HUES6 (cell line): ENCODE data around the gene DOCK11.
A peak's percentile ranks its signal among the peaks of the same experiment; 100 is the strongest.
"Not testable (repeated sequence)": the region's sequence is repeated elsewhere in the genome, so short reads cannot be mapped to it uniquely, and the experiment has no call there.

Experiments used
- H3K27ac ChIP-seq: 2 replicates; pipeline ENCODE4 v1.7.0; 2013; ENCODE audit warnings: low read depth, mild to moderate bottlenecking, low read length, inconsistent platforms
- H3K27me3 ChIP-seq: 2 replicates; pipeline ENCODE4 v1.6.1; 2013; ENCODE audit warnings: low read length; ENCODE audit not compliant: control insufficient read depth, insufficient read depth
- H3K36me3 ChIP-seq: 2 replicates; pipeline ENCODE4 v1.6.1; 2013; ENCODE audit warnings: low read length; ENCODE audit not compliant: control insufficient read depth, insufficient read depth
- H3K4me1 ChIP-seq: 2 replicates; pipeline ENCODE4 v1.6.1; 2013; ENCODE audit warnings: low read length; ENCODE audit not compliant: control insufficient read depth, insufficient read depth
- H3K4me3 ChIP-seq: 2 replicates; pipeline ENCODE4 v1.5.1; 2013; ENCODE audit warnings: low read depth, low read length
- H3K9ac ChIP-seq: one replicate; pipeline ENCODE4 v1.6.1; 2013; ENCODE audit warnings: mild to moderate bottlenecking, low read length
- H3K9me3 ChIP-seq: 2 replicates; pipeline ENCODE4 v1.6.1; 2013; ENCODE audit warnings: low read depth, low read length; ENCODE audit not compliant: control insufficient read depth, insufficient read depth

DOCK11 gene

DNA sequence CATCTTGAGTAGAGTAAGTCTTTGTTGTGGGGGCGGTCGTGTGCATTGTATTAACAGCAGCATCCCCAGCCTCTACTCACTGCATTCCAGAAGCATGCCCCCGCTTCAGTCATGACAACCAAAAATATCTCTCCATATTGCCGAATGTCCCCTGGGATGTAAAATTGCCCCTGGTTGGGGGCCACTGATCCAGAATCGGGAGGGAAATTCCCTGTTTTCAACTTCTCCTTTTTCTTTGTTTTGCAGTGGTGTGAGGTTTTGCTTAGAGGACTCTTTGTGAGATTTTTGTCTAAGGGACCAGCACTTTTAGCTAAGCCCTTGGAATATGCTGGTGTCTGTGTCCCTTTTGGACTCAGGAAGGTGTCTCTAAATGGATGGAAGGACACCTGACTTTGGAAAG is 228.8 kb downstream of the DOCK11 start:
- H3K9me3 ChIP-seq, result no peaks in the 10 kb centered on the region
- H3K27ac ChIP-seq, result no peak overlapping the region
- peaks cover 56% of the 10 kb centered on the region for H3K4me1 ChIP-seq

DNA sequence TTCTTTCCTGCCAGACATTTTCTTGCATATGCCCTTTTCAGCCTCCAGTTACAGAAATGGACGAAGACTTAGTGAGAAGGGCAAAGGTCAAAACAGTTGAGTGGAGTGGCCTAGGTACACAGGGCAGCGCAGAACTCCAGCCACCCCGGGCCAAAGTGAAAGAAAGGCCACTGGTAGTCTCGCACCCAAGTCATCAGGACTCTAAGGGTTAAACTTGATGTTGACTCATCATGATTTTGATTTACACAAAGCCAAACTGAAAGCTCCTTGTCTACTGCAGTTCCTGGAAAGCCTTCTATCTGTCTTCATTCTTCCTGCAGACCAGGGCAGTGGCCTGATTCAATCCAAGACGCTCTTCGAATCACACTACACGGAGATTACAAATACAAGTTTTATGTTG is 229.2 kb downstream of the DOCK11 start:
- no peak overlapping the region for H3K9ac ChIP-seq
- H3K4me3 ChIP-seq, result no peak overlapping the region
- no peak overlapping the region for H3K27ac ChIP-seq

More for the DNA sequence above, 228.8 kb downstream of the DOCK11 start:
- no peak overlapping the region for H3K4me3 ChIP-seq
- H3K27me3 ChIP-seq, result peaks cover 57% of the 10 kb centered on the region
- H3K9ac ChIP-seq, result no peak overlapping the region
- H3K36me3 ChIP-seq, result no peaks in the 10 kb centered on the region

DNA sequence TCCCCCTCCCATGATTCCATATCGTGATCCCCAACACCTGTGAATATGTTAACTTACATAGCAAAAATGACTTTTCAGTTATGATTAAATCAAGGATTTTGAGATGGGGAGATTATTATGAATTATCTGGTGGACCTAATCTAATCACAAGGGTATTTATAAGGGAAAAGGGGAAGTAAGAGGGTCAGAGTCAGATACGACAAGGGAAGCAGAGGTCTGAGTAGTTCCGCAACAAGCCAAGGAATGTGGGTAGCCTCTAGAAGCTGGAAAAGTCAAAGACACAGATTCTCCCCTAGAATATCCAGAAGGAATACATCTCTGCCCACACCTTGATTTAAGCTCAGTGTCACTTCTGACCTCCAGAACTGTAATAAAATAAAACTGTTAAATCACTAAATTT is 230.8 kb downstream of the DOCK11 start:
- Histone ChIP-seq H3K9ac (no peak overlapping the region), H3K4me1 (peaks cover 59% of the 10 kb centered on the region)

More for the DNA sequence above, 229.2 kb downstream of the DOCK11 start:
- Histone ChIP-seq H3K36me3 (no peaks in the 10 kb centered on the region), H3K4me1 (peaks cover 60% of the 10 kb centered on the region), H3K27me3 (peaks cover 62% of the 10 kb centered on the region), H3K9me3 (no peaks in the 10 kb centered on the region)

DNA sequence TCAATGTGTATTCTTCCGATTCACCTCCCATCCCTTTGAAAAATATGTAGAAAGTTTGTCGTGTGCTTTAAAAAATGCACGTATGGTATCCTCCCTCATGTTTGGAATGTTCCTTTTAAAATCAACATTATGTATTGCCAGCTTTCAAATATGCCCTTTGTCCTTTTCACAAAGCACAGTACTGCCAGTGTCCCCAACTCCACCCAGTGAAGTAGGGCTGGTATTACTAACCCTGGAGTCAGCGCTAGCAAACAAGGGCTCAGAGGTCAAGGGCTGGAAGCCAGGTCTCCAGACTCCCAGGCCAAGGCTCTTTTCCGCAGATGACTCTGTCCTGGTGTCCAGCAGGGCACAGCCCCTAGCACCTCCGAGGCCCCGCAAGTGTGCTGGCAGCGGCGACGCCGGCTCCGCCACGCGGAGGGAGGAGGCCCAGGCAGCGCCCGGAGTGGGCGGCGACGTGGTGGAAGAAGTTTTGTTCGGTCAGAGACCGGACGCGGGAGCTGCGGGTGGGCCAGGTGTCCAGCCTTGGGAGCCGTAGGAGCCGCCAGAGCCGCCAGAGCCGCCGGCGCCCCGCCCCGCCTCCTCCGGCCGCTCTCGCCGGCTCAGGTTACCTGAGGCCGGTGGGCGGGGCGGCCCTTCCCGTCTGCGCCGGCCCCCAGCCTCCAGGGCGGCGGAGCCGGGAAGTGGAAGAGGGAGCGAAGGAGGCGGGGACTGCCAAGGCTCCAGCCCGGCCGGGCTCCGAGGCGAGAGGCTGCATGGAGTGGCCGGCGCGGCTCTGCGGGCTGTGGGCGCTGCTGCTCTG is 231.5 kb downstream of the DOCK11 start, which contains the start of gene IL13RA1:
TSS of gene IL13RA1 (plus strand) at position 720 of the 799 bp plus-strand sequence. CDS start at position 753, 33 bp downstream.
- Histone ChIP-seq H3K27ac (peak within 1 kb of the TSS; percentile 69; the same call in 1 of the 2 replicates), H3K4me1 (peaks cover 59% of the 10 kb centered on the region), H3K36me3 (no peaks in the 10 kb centered on the region), H3K4me3 (peak within 1 kb of the TSS; percentile 77), H3K27me3 (peaks cover 62% of the 10 kb centered on the region), H3K9me3 (no peaks in the 10 kb centered on the region), H3K9ac (peak within 1 kb of the TSS; percentile 77)

More for the DNA sequence above, 230.8 kb downstream of the DOCK11 start:
- Histone ChIP-seq H3K36me3 (no peaks in the 10 kb centered on the region), H3K4me3 (no peak overlapping the region), H3K9me3 (no peaks in the 10 kb centered on the region), H3K27me3 (peaks cover 67% of the 10 kb centered on the region), H3K27ac (no peak overlapping the region)

DNA sequence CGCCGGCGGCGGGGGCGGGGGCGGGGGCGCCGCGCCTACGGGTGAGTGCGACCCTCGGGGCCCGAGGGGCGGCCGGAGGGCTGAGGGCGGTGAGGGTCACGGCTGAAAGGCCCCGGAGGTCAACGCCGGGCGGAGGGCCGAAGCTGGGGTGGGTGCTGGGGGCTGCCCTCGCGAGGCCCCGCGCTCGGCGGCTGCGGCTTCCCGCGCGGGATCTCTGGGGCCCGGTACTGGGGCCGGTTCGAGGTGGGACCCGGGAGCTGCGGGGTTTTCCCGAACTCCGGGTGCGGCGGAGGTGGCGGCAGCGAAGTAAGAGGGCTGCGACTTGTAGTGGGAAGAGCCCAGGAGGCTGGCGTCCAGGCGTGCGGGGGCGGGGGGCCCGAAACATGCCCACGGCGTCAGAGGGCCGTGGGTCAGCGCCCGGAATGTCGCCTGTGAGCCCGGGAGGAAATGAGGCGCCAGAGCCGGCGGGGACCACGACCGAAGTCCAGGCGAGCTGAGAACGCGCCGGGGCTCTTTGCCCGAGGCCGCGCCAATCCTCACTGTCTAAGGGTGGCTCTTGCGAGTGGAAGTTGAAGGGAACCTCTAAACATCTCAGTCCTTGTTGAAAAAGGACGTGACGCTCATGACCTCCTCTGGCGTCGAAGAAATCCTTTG is 232.2 kb downstream of the DOCK11 start:
- H3K9me3 ChIP-seq, result no peaks in the 10 kb centered on the region; the same call in 1 of the 2 replicates
- peak overlapping the region; percentile 77 for H3K9ac ChIP-seq
- H3K27ac ChIP-seq, result peak overlapping the region; percentile 69; the same call in 1 of the 2 replicates
- H3K36me3 ChIP-seq, result no peaks in the 10 kb centered on the region
- peak overlapping the region; percentile 77 for H3K4me3 ChIP-seq
- H3K4me1 ChIP-seq, result peaks cover 59% of the 10 kb centered on the region
- H3K27me3 ChIP-seq, result peaks cover 58% of the 10 kb centered on the region

DNA sequence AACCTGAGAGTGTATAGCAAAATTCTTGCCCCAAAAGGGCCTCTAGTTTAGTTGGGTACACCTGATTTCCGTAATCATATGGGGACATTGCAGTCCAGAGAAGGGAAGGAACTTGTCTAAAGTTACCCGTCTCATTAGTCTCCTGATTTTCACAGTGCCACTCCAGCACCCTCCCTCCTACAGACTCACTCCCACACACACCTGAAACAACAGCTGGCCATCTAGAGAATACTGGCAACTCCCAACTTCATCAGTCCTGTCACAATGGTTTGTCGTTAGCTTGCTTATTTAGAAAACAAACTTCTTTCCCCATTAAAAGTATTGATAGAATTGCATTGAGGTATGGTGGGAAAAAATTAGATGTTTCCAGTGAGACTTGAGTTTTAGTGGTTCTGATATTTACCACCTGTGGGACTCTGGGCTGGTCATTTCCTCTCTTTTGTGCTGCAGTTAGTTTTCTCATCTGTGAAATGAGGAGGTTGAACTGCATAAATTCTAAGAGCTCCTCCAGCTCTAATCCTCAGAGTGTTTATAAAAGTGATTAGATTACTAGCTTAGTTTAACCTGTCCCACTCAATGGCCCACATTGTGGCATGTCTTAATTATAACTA is 233.5 kb downstream of the DOCK11 start:
- no peaks in the 10 kb centered on the region; the same call in 1 of the 2 replicates for H3K9me3 ChIP-seq
- no peak overlapping the region for H3K9ac ChIP-seq
- no peaks in the 10 kb centered on the region for H3K36me3 ChIP-seq
- no peak overlapping the region for H3K27ac ChIP-seq
- peaks cover 51% of the 10 kb centered on the region for H3K27me3 ChIP-seq
- peaks cover 55% of the 10 kb centered on the region for H3K4me1 ChIP-seq
- H3K4me3 ChIP-seq, result peak overlapping the region; percentile 77; the same call in 1 of the 2 replicates

DNA sequence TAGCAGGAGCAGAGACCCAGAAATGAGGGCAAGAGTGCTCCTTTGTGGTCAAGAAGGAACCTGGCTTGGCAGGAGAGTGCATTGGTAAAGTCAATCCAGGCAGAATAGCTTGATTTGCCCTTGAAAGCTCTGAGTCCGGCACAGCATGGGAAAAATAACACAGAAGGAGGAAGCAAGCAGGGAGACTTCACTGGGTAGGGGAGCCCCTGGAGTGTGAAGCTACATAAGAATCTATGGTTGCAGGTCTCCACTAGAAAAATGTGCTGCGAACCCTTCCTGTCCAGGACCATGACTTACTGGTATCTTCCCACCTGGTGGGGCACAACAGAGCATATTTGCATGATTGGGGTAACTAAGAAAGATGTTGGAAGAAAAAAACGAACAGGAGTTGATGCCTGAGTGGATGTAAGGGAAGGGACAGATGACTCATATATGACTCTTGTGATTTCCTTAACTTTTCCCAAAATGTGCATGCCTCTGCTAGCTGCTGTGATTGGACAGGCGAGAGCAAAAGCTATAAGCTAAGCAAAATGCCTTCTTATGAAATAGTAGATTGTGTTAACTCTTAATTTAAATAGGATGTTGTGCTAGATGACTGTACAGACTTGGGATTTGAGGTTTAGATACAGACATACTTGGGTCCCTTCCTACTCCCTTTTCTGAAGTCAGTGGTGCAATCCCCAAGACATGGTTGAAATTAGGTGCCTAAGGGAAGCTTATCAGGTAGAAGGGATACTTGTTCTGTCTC is 235.1 kb downstream of the DOCK11 start:
- Histone ChIP-seq H3K27ac (no peak overlapping the region), H3K4me3 (no peak overlapping the region), H3K36me3 (no peaks in the 10 kb centered on the region), H3K9me3 (no peaks in the 10 kb centered on the region; the same call in 1 of the 2 replicates), H3K9ac (no peak overlapping the region), H3K4me1 (peaks cover 43% of the 10 kb centered on the region), H3K27me3 (peaks cover 49% of the 10 kb centered on the region)

DNA sequence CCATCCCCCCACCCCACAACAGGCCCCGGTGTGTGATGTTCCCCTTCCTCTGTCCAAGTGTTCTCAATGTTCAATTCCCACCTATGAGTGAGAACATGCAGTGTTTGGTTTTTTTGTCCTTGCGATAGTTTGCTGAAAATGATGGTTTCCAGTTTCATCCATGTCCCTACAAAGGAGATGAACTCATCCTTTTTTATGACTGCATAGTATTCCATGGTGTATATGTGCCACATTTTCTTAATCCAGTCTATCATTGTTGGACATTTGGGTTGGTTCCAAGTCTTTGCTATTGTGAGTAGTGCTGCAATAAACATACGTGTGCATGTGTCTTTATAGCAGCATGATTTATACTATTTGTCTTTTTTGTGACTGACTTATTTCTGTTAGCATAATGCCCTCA is 236.9 kb downstream of the DOCK11 start:
- peaks cover 43% of the 10 kb centered on the region for H3K27me3 ChIP-seq
- H3K4me1 ChIP-seq, result peaks cover 31% of the 10 kb centered on the region
- H3K27ac ChIP-seq, H3K9me3 ChIP-seq, H3K9ac ChIP-seq, H3K36me3 ChIP-seq, H3K4me3 ChIP-seq: not testable (repeated sequence)

DNA sequence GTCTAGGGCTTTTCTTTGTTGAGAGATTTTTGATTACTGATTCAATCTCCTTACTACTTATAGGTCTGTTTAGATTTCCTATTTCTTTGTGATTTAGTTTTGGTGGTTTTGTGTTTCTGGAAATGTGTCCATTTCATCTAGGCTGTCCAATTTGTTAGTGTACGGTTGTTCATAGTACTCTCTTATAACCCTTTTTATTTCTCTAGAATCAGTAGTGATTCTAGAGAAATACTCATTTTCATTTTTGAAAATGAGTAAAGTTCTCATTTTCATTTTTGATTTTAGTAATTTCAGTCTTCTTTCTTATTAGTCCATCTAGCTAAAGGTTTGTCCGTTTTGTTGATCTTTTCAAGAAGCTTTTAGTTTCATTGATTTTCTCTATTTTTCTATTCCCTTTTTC is 239.3 kb downstream of the DOCK11 start:
- H3K36me3 ChIP-seq, result no peaks in the 10 kb centered on the region
- H3K4me1 ChIP-seq, result peaks cover 12% of the 10 kb centered on the region
- H3K9me3 ChIP-seq, result peaks cover 4% of the 10 kb centered on the region
- peaks cover 31% of the 10 kb centered on the region for H3K27me3 ChIP-seq
- no peak overlapping the region for H3K27ac ChIP-seq
- no peak overlapping the region for H3K4me3 ChIP-seq
- no peak overlapping the region for H3K9ac ChIP-seq
